NCI-H446 (cell line): Measurements from ENCODE around the gene DTWD2.
"Not testable (repeated sequence)": the region's sequence is repeated elsewhere in the genome, so short reads cannot be mapped to it uniquely, and the experiment has no call there.

ENCODE experiments used
- DNase-seq, 2 experiments: peaks; one replicate each; lab custom pipeline; 2025; lab: John Stamatoyannopoulos, UW

The DTWD2 gene

DNA sequence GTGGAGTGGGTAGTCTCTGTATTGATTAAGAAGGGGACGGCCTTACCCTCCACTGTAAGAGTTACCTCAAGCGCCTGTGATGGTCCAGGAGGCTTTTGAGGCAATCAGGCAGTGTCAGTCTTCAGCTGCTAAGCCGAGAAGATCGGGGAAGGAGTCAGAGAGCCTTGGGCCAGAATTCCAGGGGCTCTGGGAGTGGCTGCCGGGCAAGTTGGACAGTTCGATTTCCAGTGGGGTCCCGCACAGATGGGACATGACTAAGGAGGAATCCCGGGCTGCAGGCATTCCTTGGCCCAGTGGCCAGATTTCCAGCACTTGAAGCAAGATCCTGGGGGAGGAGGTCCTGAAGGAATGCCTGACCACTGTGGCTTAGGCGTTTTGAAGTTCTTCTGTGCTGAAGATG lies 38.0 kb downstream of the DTWD2 start:
- not testable (repeated sequence) for DNase-seq

DNA sequence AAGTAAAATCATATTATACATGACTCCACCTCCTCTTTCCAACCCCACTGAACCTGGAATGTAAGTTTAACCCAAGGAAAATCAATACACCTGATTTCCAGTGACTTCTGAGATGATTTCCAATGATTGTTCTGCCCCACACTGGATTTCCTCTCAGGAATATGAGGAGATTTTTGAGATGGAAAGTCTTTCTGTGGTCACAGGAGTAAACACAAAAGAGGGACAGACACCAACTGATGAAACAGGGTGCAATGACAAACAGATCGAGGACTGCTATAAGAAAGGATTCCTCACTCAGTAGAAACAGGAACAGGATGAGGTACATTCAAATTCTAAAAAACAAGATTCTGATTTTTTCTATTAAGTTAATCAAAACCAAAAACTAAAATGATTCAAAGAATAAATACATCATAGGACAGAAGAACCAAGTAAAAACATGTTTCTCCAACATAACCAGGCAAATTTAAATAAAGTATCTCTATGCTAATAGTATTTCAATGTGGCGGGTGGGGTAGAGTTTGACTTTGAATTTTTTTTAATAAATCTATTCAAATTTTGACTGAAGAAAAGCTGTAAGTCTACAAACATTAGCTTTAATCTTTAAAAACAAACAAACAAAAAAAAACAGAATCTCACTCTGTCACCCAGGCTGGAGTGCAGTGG lies 42.1 kb downstream of the DTWD2 start:
- no peak for DNase-seq

DNA sequence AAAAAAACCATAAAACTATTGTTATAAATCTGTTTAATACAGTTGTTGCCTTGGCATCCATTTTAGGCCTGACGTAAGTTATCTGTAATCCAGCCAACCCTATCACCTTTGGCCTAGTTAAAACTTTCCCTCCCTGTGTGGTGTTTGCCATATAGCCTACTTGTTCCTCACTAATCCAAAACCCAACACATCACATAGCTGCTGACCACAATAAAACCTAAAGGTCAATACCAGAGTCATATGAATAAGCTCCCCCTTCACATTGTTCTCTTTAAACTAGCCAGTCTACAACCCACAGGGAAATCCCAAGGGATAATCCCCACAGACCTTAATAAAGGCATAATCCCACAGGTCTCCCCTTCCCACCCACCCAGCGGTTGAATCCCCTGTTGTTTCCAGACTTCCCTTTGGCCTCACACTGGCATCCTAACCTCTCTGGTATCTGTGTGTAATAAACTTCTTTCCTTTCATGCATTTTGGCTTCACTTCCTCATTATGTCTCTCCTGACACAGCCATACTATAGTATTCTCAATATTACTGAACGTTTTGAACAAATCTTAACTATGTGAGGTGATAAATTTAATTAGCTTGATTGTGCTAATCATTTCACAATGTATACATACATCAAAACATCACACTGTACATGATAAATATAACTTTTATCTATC lies 50.8 kb downstream of the DTWD2 start:
- no peak for DNase-seq

- no peak for DNase-seq
These were observed 54.6 kb downstream of the DTWD2 start for GRCh38 chr5:118933703-118934102.

GRCh38 chr5:118931564-118931963 lies 56.8 kb downstream of the DTWD2 start:
- DNase-seq = no peak

DNA sequence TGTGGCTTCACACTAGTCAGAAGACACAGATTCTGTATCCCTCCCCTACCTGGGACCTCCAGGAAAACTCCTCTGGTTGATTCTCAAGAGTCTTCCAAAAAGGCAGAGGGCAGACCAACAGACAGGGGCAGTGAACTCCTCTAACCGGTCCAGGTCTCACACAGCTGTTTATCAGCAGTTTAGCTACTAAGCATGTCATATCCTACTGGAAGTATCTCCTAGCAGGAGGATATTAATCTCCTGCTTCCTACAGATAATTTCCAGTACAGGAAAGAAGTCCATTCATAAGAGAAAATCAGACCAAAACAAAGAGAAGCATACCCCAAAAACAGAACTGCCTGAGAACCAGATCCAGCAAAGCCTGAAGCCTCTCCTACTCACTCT lies 64.3 kb downstream of the DTWD2 start:
- no peak for DNase-seq

GRCh38 chr5:118923295-118924005 lies 64.9 kb downstream of the DTWD2 start:
- DNase-seq = no peak

DNA sequence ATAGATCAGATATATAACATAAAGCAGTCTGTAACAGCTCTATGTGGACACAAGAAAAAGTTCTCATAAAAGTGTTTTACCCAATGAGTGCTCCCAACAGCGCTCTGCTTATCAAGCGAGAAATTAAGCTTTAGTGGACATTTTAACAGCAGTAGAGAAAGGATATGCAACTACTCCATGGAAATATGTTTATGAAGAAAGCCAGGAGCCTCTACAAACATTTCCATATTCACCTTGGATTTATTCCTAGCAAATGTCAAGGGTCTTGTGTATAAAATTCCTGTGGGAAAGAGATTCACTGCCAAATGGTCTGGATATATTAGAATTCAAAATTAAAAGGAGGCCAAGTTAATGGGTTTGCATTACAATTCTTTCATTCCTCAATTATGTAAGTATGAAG lies 66.5 kb downstream of the DTWD2 start:
- DNase-seq = no peak

GRCh38 chr5:118919016-118919415 lies 69.3 kb downstream of the DTWD2 start:
- DNase-seq = peak in 1 of 2 experiments; percentile 51

GRCh38 chr5:118918232-118918631 lies 70.1 kb downstream of the DTWD2 start:
- DNase-seq = no peak

- not testable (repeated sequence) for DNase-seq
These were observed 80.8 kb downstream of the DTWD2 start for GRCh38 chr5:118907536-118907935.

DNA sequence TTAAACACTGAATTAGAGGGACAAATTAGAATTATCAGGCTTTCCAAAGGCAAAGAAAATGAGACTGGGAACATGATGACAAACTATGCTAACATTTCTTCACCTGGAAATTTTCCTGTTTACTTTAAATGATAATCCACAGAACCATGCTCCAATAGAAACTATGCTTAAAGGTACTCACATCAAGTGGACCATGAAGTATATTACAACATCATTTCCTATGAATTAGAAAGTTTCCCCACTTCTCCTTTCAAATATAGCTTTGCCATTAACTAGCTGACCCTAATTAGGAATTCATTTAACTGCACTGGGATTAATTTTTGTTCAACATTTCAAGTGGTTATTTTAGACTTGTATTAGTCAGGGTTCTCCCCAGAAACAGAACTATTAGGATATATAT lies 81.4 kb downstream of the DTWD2 start:
- no peak for DNase-seq

DNA sequence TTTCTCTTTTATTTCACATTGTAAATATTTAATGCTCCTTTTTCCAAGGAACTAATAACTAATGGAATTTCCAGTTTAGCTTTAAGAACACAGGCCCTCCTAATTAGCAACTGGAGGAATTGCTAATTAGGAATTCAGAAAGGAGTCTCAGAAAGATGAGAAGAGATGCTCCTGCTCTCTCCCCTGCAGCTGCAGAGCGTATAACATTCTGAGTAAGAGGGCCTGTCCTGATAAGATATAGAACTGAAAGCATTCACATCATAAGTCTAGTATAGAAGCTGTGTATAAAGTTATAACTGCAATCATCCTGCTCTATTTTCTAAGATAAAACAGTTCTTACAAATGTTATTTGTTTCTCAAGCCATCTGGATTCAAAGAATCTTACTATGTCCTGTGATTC lies 83.2 kb downstream of the DTWD2 start:
- DNase-seq = no peak

DNA sequence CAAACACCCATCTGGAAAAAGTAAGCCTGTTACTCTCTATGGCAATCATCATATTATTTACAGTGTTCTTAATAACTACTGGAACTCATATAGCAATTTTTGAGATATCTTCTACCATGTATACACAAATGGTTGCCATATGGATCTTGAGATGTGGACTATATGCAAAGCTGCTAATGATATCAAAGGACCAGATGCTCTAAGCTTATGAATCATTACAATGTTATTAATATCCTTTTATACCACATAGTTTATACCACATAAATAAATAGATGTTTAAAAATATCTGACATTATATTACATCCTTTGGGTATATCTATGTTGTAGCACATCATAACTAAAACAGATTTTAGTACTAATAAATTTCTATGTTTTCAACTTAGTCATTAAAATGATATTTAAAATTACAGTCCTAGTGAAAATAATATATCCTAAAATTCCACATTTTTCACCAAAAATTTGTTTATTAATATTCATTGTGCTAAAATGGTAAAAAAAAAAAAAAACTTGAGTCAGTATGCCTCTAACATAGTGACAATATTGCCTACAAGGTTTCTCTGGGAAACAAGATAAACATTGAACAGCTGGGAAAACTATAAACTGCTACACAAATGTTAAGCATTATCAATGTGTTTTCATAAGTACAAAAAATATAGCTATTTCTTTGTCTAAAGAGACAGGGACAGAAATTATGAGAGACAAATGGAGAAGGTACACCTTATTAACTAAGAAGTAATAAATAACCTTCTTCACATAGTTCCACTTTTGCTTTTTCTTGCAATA lies 85.5 kb downstream of the DTWD2 start:
- no peak for DNase-seq

DNA sequence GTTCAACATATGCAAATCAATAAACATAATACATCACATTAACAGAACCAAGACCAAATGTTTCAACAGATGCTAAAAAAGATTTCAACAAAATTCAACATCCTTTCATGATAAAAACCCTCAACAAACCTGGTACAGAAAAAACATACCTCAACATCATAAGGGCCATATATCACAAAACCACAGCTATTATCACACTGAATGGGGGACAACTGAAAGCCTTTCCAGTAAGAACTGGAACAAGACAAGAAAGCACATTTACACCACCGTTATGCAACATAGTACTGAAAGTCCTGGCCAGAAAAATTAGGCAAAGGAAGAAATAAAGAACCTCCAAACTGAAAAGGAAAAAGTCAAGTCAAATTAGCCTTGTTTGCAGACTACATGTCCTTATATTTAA lies 93.6 kb downstream of the DTWD2 start:
- DNase-seq = no peak

DNA sequence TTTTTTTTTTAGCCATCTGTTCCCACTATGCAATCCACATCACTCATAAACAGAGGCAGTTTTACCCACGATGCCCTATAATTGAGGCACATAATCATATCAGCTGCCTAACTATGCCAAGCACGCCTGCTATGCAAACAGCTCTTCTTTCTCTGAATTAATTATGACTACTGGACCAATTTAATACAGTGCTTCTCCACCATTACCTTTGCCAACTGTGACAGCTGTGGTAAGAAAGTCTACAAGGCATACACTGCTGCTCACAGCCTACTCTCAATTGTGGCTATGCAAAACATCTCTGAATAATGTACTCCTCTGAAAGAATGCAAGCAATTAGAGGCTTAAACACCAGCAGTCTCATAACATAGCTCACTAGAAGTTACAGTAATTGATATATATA lies 97.1 kb downstream of the DTWD2 start:
- peak; percentile 66 to 87 for DNase-seq

DNA sequence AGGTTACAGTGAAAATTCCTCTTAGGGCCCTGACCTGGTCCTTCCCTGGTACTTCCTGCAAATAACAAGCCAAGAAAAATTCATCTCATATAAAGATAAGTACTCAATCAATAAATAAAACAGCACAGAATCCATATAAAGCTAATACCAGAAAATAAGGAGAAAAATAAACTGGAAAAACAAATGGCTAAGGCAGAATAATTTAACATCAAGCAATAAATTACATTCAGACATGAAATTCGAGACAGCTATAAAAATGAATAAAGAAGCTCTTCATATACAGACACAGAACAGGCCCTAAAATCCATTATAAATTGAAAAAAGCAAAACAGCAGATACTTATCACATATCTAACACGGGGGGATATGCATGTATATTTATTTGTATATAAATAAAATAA lies 99.2 kb downstream of the DTWD2 start:
- DNase-seq = no peak

GRCh38 chr5:118888556-118888955 lies 99.8 kb downstream of the DTWD2 start:
- no peak for DNase-seq

- DNase-seq = no peak
These were observed 105.0 kb downstream of the DTWD2 start for GRCh38 chr5:118883362-118883761.

- no peak for DNase-seq
These were observed 105.7 kb downstream of the DTWD2 start for GRCh38 chr5:118882666-118883065.

- not testable (repeated sequence) for DNase-seq
These were observed 111.5 kb downstream of the DTWD2 start for GRCh38 chr5:118876852-118877251.

DNA sequence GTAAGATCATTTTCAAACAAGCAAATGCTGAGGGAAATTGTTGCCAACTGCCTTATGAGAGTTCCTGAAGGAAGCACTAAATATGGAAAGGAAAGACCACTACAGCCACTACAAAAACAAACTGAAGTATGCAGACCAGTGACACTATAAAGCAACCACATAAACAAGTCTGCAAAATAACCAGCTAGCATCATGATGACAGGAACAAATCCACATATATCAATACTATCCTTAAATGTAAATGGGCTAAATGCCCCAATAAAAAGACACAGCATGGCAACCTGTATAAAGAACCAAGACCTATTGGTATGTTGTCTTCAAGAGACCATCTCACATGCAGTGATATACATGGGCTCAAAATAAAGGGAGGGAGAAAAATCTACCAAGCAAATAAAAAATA lies 113.2 kb downstream of the DTWD2 start:
- DNase-seq = no peak

DNA sequence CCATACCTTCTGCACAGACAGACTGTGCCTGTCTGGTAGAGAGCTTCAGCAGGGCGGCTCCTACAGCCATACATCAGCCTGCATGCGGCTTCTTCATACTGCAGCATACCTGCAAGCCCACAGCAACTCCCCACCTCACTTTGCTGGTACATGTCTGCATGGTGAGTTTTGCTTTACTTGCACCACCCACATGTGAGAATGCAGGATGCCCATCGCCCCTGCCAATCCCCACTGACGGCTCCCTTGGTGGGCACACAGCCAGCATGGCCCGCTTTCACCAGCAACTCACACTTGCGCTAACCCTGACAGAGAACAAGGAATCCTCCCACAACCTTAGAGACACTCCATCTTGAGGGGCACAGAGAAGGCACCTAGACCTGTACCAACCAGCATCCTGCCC lies 114.9 kb downstream of the DTWD2 start:
- DNase-seq = no peak
